Sigmoid colon (tissue), 4 donors: ENCODE results near the gene PAIP2B.

ENCODE experiments used
- CTCF ChIP-seq, 4 experiments: fragments of 450-650 bp in 3 of 4; fragments of 200-600 bp in 1 of 4; IDR thresholded peaks; one replicate each; pipeline ENCODE4 v1.5.1; 2016 to 2019; ENCODE audit warnings: antibody characterized with exemption in 4 of 4, mild to moderate bottlenecking in 3 of 4, moderate library complexity in 2 of 4
- EP300 ChIP-seq, 4 donors: sonication (generic); formaldehyde crosslinking; IDR thresholded peaks; one replicate each; pipeline ENCODE4 v1.6.1; 2017; ENCODE audit warnings: antibody characterized with exemption in 4 of 4
- POLR2A ChIP-seq, 2 donors: fragments of 450-650 bp; IDR thresholded peaks; one replicate each; pipeline ENCODE4 v1.6.1; 2016; ENCODE audit warnings: antibody characterized with exemption in 2 of 2, mild to moderate bottlenecking in 2 of 2, moderate library complexity in 2 of 2
- POLR2AphosphoS5 ChIP-seq, 4 donors: sonication (generic); formaldehyde crosslinking; IDR thresholded peaks; one replicate each; pipeline ENCODE4 v1.6.1; 2017; ENCODE audit warnings: antibody characterized with exemption in 4 of 4

GRCh38 chr2:71156573-71156972, 70.3 kb downstream of the PAIP2B start:
- TF ChIP-seq CTCF (IDR thresholded peaks at IDR 0.05) (no peak), POLR2AphosphoS5 (IDR thresholded peaks at IDR 0.05) (peak in 3 of 4 donors; percentile 21 to 46 (median 30)), EP300 (IDR thresholded peaks at IDR 0.05) (no peak), POLR2A (IDR thresholded peaks at IDR 0.05) (no peak)
